ENCODE measurements around the gene KCNH1. TPM values are rescaled to one million over a fixed set of nuclear protein-coding genes. Genes with fewer than 3 reads are reported as not detected.
"Not testable (repeated sequence)": the region's sequence is repeated elsewhere in the genome, so short reads cannot be mapped to it uniquely, and the experiment has no call there.

Gene KCNH1
- polyA plus RNA-seq, 1 experiment, result 3.5 TPM

GRCh38 chr1:210978316-210978973 lies 155.5 kb downstream of the KCNH1 start:
- H3K36me3 ChIP-seq (ENCODE audit: control insufficient read depth, insufficient read depth, low read length), result no peaks in the 10 kb centered on the region
- no peak overlapping the region for H3K4me3 ChIP-seq (ENCODE audit: low read depth, low read length)
- no peaks in the 10 kb centered on the region for H3K27me3 ChIP-seq (ENCODE audit: control insufficient read depth, insufficient read depth, low read length)
- DNase-seq (ENCODE audit: low read depth), result no peak
- ChIA-PET CTCF (no interaction called here), POLR2A (no interaction called here)
- TF ChIP-seq CTCF (IDR thresholded peaks at IDR 0.05; ENCODE audit: insufficient read depth, low read depth, low read length), result no peak

GRCh38 chr1:210951279-210951678 lies 182.7 kb downstream of the KCNH1 start:
- DNase-seq (ENCODE audit: low read depth), result no peak
- H3K4me3 ChIP-seq (ENCODE audit: low read depth, low read length), result no peak overlapping the region
- CTCF ChIA-PET, result interaction anchor here (0.6 to 1.8 kb wide), 5 partner anchors 22 to 241 kb away, joined by 3 to 7 read pairs (median 3); partner anchors contain the start of gene KCNH1
- TF ChIP-seq CTCF (IDR thresholded peaks at IDR 0.05; ENCODE audit: insufficient read depth, low read depth, low read length), result no peak
- POLR2A ChIA-PET, result no interaction called here
- no peaks in the 10 kb centered on the region for H3K27me3 ChIP-seq (ENCODE audit: control insufficient read depth, insufficient read depth, low read length)
- H3K36me3 ChIP-seq (ENCODE audit: control insufficient read depth, insufficient read depth, low read length), result no peaks in the 10 kb centered on the region

GRCh38 chr1:210949940-210950546 lies 183.9 kb downstream of the KCNH1 start:
- DNase-seq (ENCODE audit: low read depth); H3K36me3 ChIP-seq (ENCODE audit: control insufficient read depth, insufficient read depth, low read length); H3K4me3 ChIP-seq (ENCODE audit: low read depth, low read length); H3K27me3 ChIP-seq (ENCODE audit: control insufficient read depth, insufficient read depth, low read length): not testable (repeated sequence)
- POLR2A ChIA-PET, result interaction anchor here (0.6 kb wide), 1 partner anchor 9 kb away, joined by 5 read pairs; no protein-coding TSS in a partner anchor
- peak; percentile 69 for TF ChIP-seq CTCF (IDR thresholded peaks at IDR 0.05; ENCODE audit: insufficient read depth, low read depth, low read length)
- CTCF ChIA-PET, result interaction anchor here (0.8 to 1.5 kb wide), 6 partner anchors 15 to 500 kb away, joined by 3 to 6 read pairs (median 4); no protein-coding TSS in a partner anchor

GRCh38 chr1:210949489-210949888 lies 184.5 kb downstream of the KCNH1 start:
- Histone ChIP-seq H3K4me3 (ENCODE audit: low read depth, low read length) (no peak overlapping the region), H3K36me3 (ENCODE audit: control insufficient read depth, insufficient read depth, low read length) (no peaks in the 10 kb centered on the region), H3K27me3 (ENCODE audit: control insufficient read depth, insufficient read depth, low read length) (no peaks in the 10 kb centered on the region)
- no peak for TF ChIP-seq CTCF (IDR thresholded peaks at IDR 0.05; ENCODE audit: insufficient read depth, low read depth, low read length)
- CTCF ChIA-PET, result interaction anchor here (0.8 to 1.5 kb wide), 7 partner anchors 15 to 502 kb away, joined by 3 to 6 read pairs (median 4); no protein-coding TSS in a partner anchor
- no peak for DNase-seq (ENCODE audit: low read depth)
- POLR2A ChIA-PET, result interaction anchor here (0.6 kb wide), 1 partner anchor 8 kb away, joined by 5 read pairs; no protein-coding TSS in a partner anchor

GRCh38 chr1:210949039-210949438 lies 184.9 kb downstream of the KCNH1 start:
- TF ChIP-seq CTCF (IDR thresholded peaks at IDR 0.05; ENCODE audit: insufficient read depth, low read depth, low read length), result no peak
- Histone ChIP-seq H3K36me3 (ENCODE audit: control insufficient read depth, insufficient read depth, low read length) (no peaks in the 10 kb centered on the region), H3K27me3 (ENCODE audit: control insufficient read depth, insufficient read depth, low read length) (no peaks in the 10 kb centered on the region), H3K4me3 (ENCODE audit: low read depth, low read length) (no peak overlapping the region)
- DNase-seq (ENCODE audit: low read depth), result no peak
- ChIA-PET POLR2A (interaction anchor here (0.6 kb wide), 1 partner anchor 200 kb away, joined by 8 read pairs; no protein-coding TSS in a partner anchor), CTCF (interaction anchor here (0.9 to 1.5 kb wide), 6 partner anchors 14 to 501 kb away, joined by 3 to 6 read pairs (median 4); no protein-coding TSS in a partner anchor)

Data from BJ (cell line).